H1 (cell line): ENCODE results near the gene ANXA8. TPM values are rescaled to one million over a fixed set of nuclear protein-coding genes. Genes with fewer than 3 reads are reported as not detected.

Experiments
- CTCF ChIA-PET: fragments of 300-600 bp; sonication (Branson Sonifier 250); formaldehyde crosslinking; loops from one replicate; lab custom pipeline; 2021; ENCODE audit not compliant: partially characterized antibody; lab: Charles Lee
- POLR2A ChIA-PET: fragments of 300-600 bp; sonication (Branson Sonifier 250); formaldehyde crosslinking; loops from one replicate; lab custom pipeline; 2021; ENCODE audit warnings: inconsistent platforms; ENCODE audit not compliant: partially characterized antibody; lab: Charles Lee
- DNase-seq, 2 experiments: peaks; one replicate each; pipeline versions ENCODE4 v3.0.0 to v3.0.0-alpha.2; 2010 to 2022; ENCODE audit warnings: low spot score in 2 of 2, low read depth in 1 of 2, mixed read lengths in 1 of 2
- FAIRE-seq: peaks from 2 replicates; lab custom pipeline; 2011; peaks lifted over from hg19 to GRCh38; lab: Jason Lieb, UNC
- H2AFZ ChIP-seq: 2 replicates; pipeline ENCODE4 v1.8.1; 2012; ENCODE audit warnings: low read length, inconsistent platforms
- H2AK5ac ChIP-seq: 2 replicates; pipeline ENCODE4 v1.6.1; 2013; ENCODE audit warnings: low read depth, low read length
- H2BK120ac ChIP-seq: replicated peaks from 2 replicates; pipeline ENCODE3; 2013; ENCODE audit warnings: low read depth, low read length, inconsistent platforms
- H2BK12ac ChIP-seq: 2 replicates; pipeline ENCODE4 v1.6.1; 2013; ENCODE audit warnings: low read depth, low read length
- H2BK15ac ChIP-seq: 2 replicates; pipeline ENCODE4 v1.6.1; 2013; ENCODE audit warnings: low read length
- H2BK20ac ChIP-seq: 2 replicates; pipeline ENCODE4 v1.6.1; 2013; ENCODE audit warnings: low read length
- H2BK5ac ChIP-seq: 2 replicates; pipeline ENCODE4 v1.6.1; 2013; ENCODE audit warnings: low read depth, low read length
- H3K14ac ChIP-seq: 2 replicates; pipeline ENCODE4 v1.6.1; 2013; ENCODE audit warnings: inconsistent platforms; ENCODE audit not compliant: insufficient read length
- H3K18ac ChIP-seq: 2 replicates; pipeline ENCODE4 v1.6.1; 2013; ENCODE audit warnings: low read length; ENCODE audit errors: extremely low read depth
- H3K23ac ChIP-seq: 2 replicates; pipeline ENCODE4 v1.6.1; 2013; ENCODE audit warnings: inconsistent platforms; ENCODE audit not compliant: insufficient read length
- H3K23me2 ChIP-seq: 2 replicates; pipeline ENCODE4 v1.6.1; 2013; ENCODE audit warnings: low read depth, low read length
- H3K27ac ChIP-seq: 2 replicates; pipeline ENCODE4 v1.6.1; 2011; ENCODE audit warnings: low read depth, low read length, inconsistent platforms
- H3K27me3 ChIP-seq, 4 experiments: replicated peaks in 1 of 4; 1 replicate in 1 of 4; 2 replicates in 3 of 4; pipeline versions ENCODE4 v1.6.1 to v1.8.1; 2011 to 2013; ENCODE audit warnings: low read length in 3 of 4, mild to moderate bottlenecking in 3 of 4, inconsistent platforms in 2 of 4, mixed read lengths in 2 of 4, moderate library complexity in 1 of 4; ENCODE audit not compliant: control insufficient read depth in 3 of 4, insufficient read depth in 3 of 4; ENCODE audit errors: extremely low read depth in 1 of 4
- H3K36me3 ChIP-seq, 4 experiments: 2 replicates each; pipeline versions ENCODE4 v1.6.1 to v1.8.1; 2011 to 2013; ENCODE audit warnings: mild to moderate bottlenecking in 4 of 4, low read length in 3 of 4, moderate library complexity in 2 of 4, control low read depth in 1 of 4, inconsistent platforms in 1 of 4; ENCODE audit not compliant: insufficient read depth in 4 of 4, control insufficient read depth in 2 of 4
- H3K4ac ChIP-seq: replicated peaks from 2 replicates; pipeline ENCODE3; 2013; ENCODE audit warnings: low read length, low read depth, mixed read lengths, inconsistent platforms; ENCODE audit not compliant: insufficient read length
- H3K4me1 ChIP-seq, 4 experiments: replicated peaks in 1 of 4; 1 replicate in 1 of 4; 2 replicates in 3 of 4; pipeline versions ENCODE4 v1.6.1 to v1.8.1; 2011 to 2013; ENCODE audit warnings: low read length in 3 of 4, inconsistent platforms in 2 of 4, mixed read lengths in 1 of 4; ENCODE audit not compliant: insufficient read depth in 4 of 4, control insufficient read depth in 3 of 4
- H3K4me2 ChIP-seq, 2 experiments: 2 replicates each; pipeline versions ENCODE4 v1.6.1 to v1.8.1; 2011 to 2013; ENCODE audit warnings: low read depth in 2 of 2, low read length in 2 of 2, control low read depth in 1 of 2, inconsistent platforms in 1 of 2, mild to moderate bottlenecking in 1 of 2; ENCODE audit not compliant: insufficient read depth in 1 of 2
- H3K4me3 ChIP-seq, 4 experiments: fragments of 200-600, 300-600 bp in 1 of 4; sonication (generic), shearing (Covaris generic), sonication (Bioruptor Twin) in 1 of 4; 2 replicates each; pipeline versions ENCODE4 v1.5.1 to v1.8.1; 2011 to 2016; ENCODE audit warnings: low read length in 4 of 4, low read depth in 3 of 4, control low read depth in 2 of 4, inconsistent platforms in 2 of 4, mild to moderate bottlenecking in 2 of 4, mixed read lengths in 1 of 4, moderate library complexity in 1 of 4; ENCODE audit not compliant: insufficient read depth in 2 of 4; ENCODE audit errors: extremely low read depth in 1 of 4
- H3K56ac ChIP-seq: replicated peaks from 2 replicates; pipeline ENCODE3; 2013; ENCODE audit warnings: low read depth, mild to moderate bottlenecking, mixed read lengths, low read length, inconsistent platforms; ENCODE audit not compliant: insufficient read length
- H3K79me1 ChIP-seq: 2 replicates; pipeline ENCODE4 v1.6.1; 2013; ENCODE audit warnings: low read depth, low read length, control low read depth
- H3K79me2 ChIP-seq, 2 experiments: 2 replicates each; pipeline versions ENCODE4 v1.6.1 to v1.8.1; 2012 to 2013; ENCODE audit warnings: low read length in 2 of 2, mild to moderate bottlenecking in 2 of 2, inconsistent platforms in 1 of 2; ENCODE audit not compliant: insufficient read depth in 2 of 2, control insufficient read depth in 1 of 2
- H3K9ac ChIP-seq, 4 experiments: replicated peaks in 1 of 4; 1 replicate in 1 of 4; 2 replicates in 3 of 4; pipeline versions ENCODE4 v1.6.1 to v1.8.1; 2011 to 2013; ENCODE audit warnings: low read depth in 3 of 4, low read length in 3 of 4, control low read depth in 2 of 4, mild to moderate bottlenecking in 2 of 4, moderate library complexity in 2 of 4, inconsistent platforms in 1 of 4; ENCODE audit errors: extremely low read depth in 1 of 4
- H3K9me3 ChIP-seq, 2 experiments: 2 replicates each; pipeline versions ENCODE4 v1.6.1 to v1.8.1; 2012 to 2013; ENCODE audit warnings: mild to moderate bottlenecking in 2 of 2, moderate library complexity in 2 of 2, control low read depth in 1 of 2, inconsistent platforms in 1 of 2, low read depth in 1 of 2, low read length in 1 of 2, mixed read lengths in 1 of 2; ENCODE audit not compliant: insufficient read depth in 2 of 2
- H4K20me1 ChIP-seq, 2 experiments: replicated peaks in 1 of 2; 2 replicates each; pipeline versions ENCODE3 to v1.8.1; 2011 to 2013; ENCODE audit warnings: inconsistent platforms in 2 of 2, low read length in 2 of 2, mild to moderate bottlenecking in 1 of 2; ENCODE audit not compliant: insufficient read depth in 2 of 2, control insufficient read depth in 1 of 2
- H4K5ac ChIP-seq: 2 replicates; pipeline ENCODE4 v1.6.1; 2013; ENCODE audit warnings: low read length, low read depth, mixed read lengths, inconsistent platforms; ENCODE audit not compliant: insufficient read length
- H4K8ac ChIP-seq: 2 replicates; pipeline ENCODE4 v1.8.0; 2013; ENCODE audit warnings: mild to moderate bottlenecking, moderate library complexity, low read length, inconsistent platforms; ENCODE audit not compliant: insufficient read depth; ENCODE audit errors: extremely low read depth
- H4K91ac ChIP-seq: replicated peaks from 2 replicates; pipeline ENCODE3; 2013; ENCODE audit warnings: low read length, mixed read lengths, inconsistent platforms; ENCODE audit not compliant: insufficient read length
- CBX8 ChIP-seq: fragments of 300-800, 300-1000 bp; sonication (generic); IDR thresholded peaks from 2 replicates; pipeline ENCODE4 v1.7.1; 2016; ENCODE audit warnings: low read depth, low read length, borderline replicate concordance
- CEBPB ChIP-seq: IDR thresholded peaks from 2 replicates; pipeline ENCODE4 v1.6.1; 2012; ENCODE audit warnings: low read depth, low read length
- CTBP2 ChIP-seq: IDR thresholded peaks from 2 replicates; pipeline ENCODE4 v1.7.0; 2011; ENCODE audit warnings: borderline replicate concordance, mild to moderate bottlenecking, moderate library complexity, mixed read lengths, low read length; ENCODE audit not compliant: insufficient read depth, insufficient read length
- GTF2F1 ChIP-seq: IDR thresholded peaks from 2 replicates; pipeline ENCODE4 v1.6.1; 2012; ENCODE audit warnings: low read depth, low read length, improper control_type of control experiment, borderline replicate concordance
- HDAC2 ChIP-seq, 2 experiments: fragments of 300-600 bp in 1 of 2; sonication (generic) in 1 of 2; IDR thresholded peaks; 2 replicates each; pipeline ENCODE4 v1.6.1; 2011 to 2012; ENCODE audit warnings: low read depth in 2 of 2, low read length in 2 of 2, mild to moderate bottlenecking in 2 of 2, moderate library complexity in 2 of 2, borderline replicate concordance in 1 of 2, inconsistent platforms in 1 of 2
- MAFK ChIP-seq: IDR thresholded peaks from 2 replicates; pipeline ENCODE4 v1.6.1; 2012; ENCODE audit warnings: low read depth, mild to moderate bottlenecking, improper control_type of control experiment, low read length
- RAD21 ChIP-seq, 2 experiments: IDR thresholded peaks in 1 of 2; conservative IDR thresholded peaks in 1 of 2; 2 replicates each; pipeline ENCODE4 v1.6.1; 2011; ENCODE audit warnings: low read depth in 2 of 2, low read length in 2 of 2, improper control_type of control experiment in 1 of 2, inconsistent platforms in 1 of 2, mild to moderate bottlenecking in 1 of 2, moderate library complexity in 1 of 2
- TAF1 ChIP-seq: IDR thresholded peaks from 2 replicates; pipeline ENCODE4 v1.6.1; 2011; ENCODE audit warnings: mild to moderate bottlenecking, low read depth, low read length
- USF2 ChIP-seq: IDR thresholded peaks from 2 replicates; pipeline ENCODE4 v1.6.1; 2011; ENCODE audit warnings: low read length, improper control_type of control experiment
- WGBS, 2 experiments: shearing (Covaris generic) in 1 of 2; methylation state at CpG; one replicate each; pipeline versions ENCODE4 v1.1.6 to v1.1.7; 2013 to 2015; ENCODE audit warnings: low lambda C conversion rate in 2 of 2, mixed read lengths in 2 of 2, inconsistent platforms in 1 of 2, low coverage in 1 of 2, missing lambda C conversion rate in 1 of 2; ENCODE audit not compliant: insufficient replicate concordance in 2 of 2, insufficient coverage in 1 of 2, insufficient read length in 1 of 2; ENCODE audit errors: extremely low coverage in 1 of 2, missing lambda C conversion rate in 1 of 2; 5-methylcytosine and 5-hydroxymethylcytosine counted together
- polyA plus RNA-seq, 7 experiments: library from polyadenylated mRNA; depleted of rRNA in 3 of 7; stranded (reverse) in 5 of 7; unstranded in 2 of 7; fragments of >200 nt in 5 of 7; fragments of 200-250 nt in 2 of 7; gene quantifications; 1 replicate in 5 of 7; 2 replicates in 1 of 7; 4 replicates in 1 of 7; pipeline versions ENCODE4 v1.2.1 to v1.2.3, GENCODE V29; 2011 to 2013; ENCODE audit warnings: missing spikeins in 2 of 7, mixed read lengths in 2 of 7
- total RNA-seq: library from RNA; stranded (reverse); fragmentation: NEBNext Ultra II Directional; extraction: Animal tissue kit (Norgen Biotek cat#: 25700); gene quantifications from 2 replicates; pipeline ENCODE4 v1.2.1, GENCODE V29; 2021

Gene ANXA8
- total and polyA plus RNA-seq, 2 of the 8 experiments (the other 6 are each of a cell fraction or from before 2014, with no cell fraction given): 0.15 TPM; not detected in 1

- no peak overlapping the region for H3K23ac ChIP-seq
- no peak overlapping the region for H3K4me2 ChIP-seq
- DNase-seq: no peak
- 82% methylated on average over 3 of the region's 3 CpGs; no CpG with 5 or more reads in 1 of the 2 experiments for WGBS, 2 experiments
- H2AK5ac ChIP-seq: peak overlapping the region; percentile 59
- H3K36me3 ChIP-seq: no peaks in the 10 kb centered on the region
- POLR2A ChIA-PET: no interaction called here
- H2BK5ac ChIP-seq: no peak overlapping the region
- H3K4me3 ChIP-seq: no peak overlapping the region
- H3K79me1 ChIP-seq: no peaks in the 10 kb centered on the region
- H4K20me1 ChIP-seq: peaks cover 0 to 9% of the 10 kb centered on the region in 2 experiments
- peak overlapping the region; percentile 77 for H4K91ac ChIP-seq
- no peak overlapping the region for H3K14ac ChIP-seq
- H3K23me2 ChIP-seq: peaks cover 11% of the 10 kb centered on the region
- no peak overlapping the region for H4K8ac ChIP-seq
- peak overlapping the region; percentile 44 for H3K4ac ChIP-seq
- CTCF ChIA-PET: no interaction called here
- H2BK120ac ChIP-seq: no peak overlapping the region
- no peaks in the 10 kb centered on the region for H3K27me3 ChIP-seq
- peak overlapping the region; percentile 100 for H3K56ac ChIP-seq
- no peak overlapping the region for H2AFZ ChIP-seq
- H2BK20ac ChIP-seq: no peak overlapping the region
- H3K9me3 ChIP-seq: no peaks in the 10 kb centered on the region
- H4K5ac ChIP-seq: no peak overlapping the region
- H3K4me1 ChIP-seq: peaks cover 0 to 6% (median 3%) of the 10 kb centered on the region in 4 experiments; a peak in 4 of 7 replicates
- H3K79me2 ChIP-seq: no peaks in the 10 kb centered on the region
- no peak for TF ChIP-seq MAFK
- TF ChIP-seq CBX8: no peak
- no peak for TF ChIP-seq TAF1
- no peak for TF ChIP-seq HDAC2 (IDR thresholded peaks at IDR 0.05; ENCODE audit: borderline replicate concordance in 1 of 2, low read depth in 2 of 2, low read length in 2 of 2)
- TF ChIP-seq USF2: no peak
- TF ChIP-seq GTF2F1: no peak
- TF ChIP-seq CTBP2: no peak
- no peak for TF ChIP-seq CEBPB
- no peak for TF ChIP-seq RAD21 (IDR thresholded peaks at IDR 0.05 in 1 of 2, conservative IDR thresholded peaks at IDR 0.05 in 1 of 2; ENCODE audit: low read depth in 2 of 2, low read length in 2 of 2)
- H3K9ac ChIP-seq: no peak overlapping the region
- H2BK12ac ChIP-seq: no peak overlapping the region
- FAIRE-seq: no peak
- no peak overlapping the region for H3K27ac ChIP-seq
- H3K18ac ChIP-seq: no peak overlapping the region
- H2BK15ac ChIP-seq: no peak overlapping the region
These were observed 36.2 kb downstream of the ANXA8 start for GRCh38 chr10:47447705-47448104.
